Muscle of leg (tissue), 9 donors: ENCODE data around the gene PIK3R6. TPM values are rescaled to one million over a fixed set of nuclear protein-coding genes. Genes with fewer than 3 reads are reported as not detected.

Experiments used
- polyA plus RNA-seq, 8 donors: library from polyadenylated mRNA; unstranded; fragments of 120-200 nt; gene quantifications; one replicate each; pipeline versions ENCODE4 v1.2.1 to v1.2.3, GENCODE V29; 2013; ENCODE audit warnings: inconsistent platforms in 1 of 8, low replicate concordance in 1 of 8; ENCODE audit not compliant: insufficient read length in 8 of 8, insufficient read depth in 1 of 8
- total RNA-seq: library from RNA; stranded (reverse); fragments of 120-200 nt; gene quantifications from one replicate; pipeline ENCODE4 v1.2.4, GENCODE V29; 2013

PIK3R6 gene
- total and polyA plus RNA-seq, 9 donors = 1.5 to 6.5 (median 4.9) TPM

Other genes starting within 250 kb of the PIK3R6 start
- 57.6 TPM for gene MYH10, start 236.9 kb downstream of the PIK3R6 start, total RNA-seq
- gene MYH10, start 236.9 kb downstream of the PIK3R6 start, polyA plus RNA-seq = 10 to 100 TPM; 44.2 to 92.6 (median 73.2) TPM
- not detected for gene CCDC42, start 122.8 kb downstream of the PIK3R6 start, total RNA-seq
- under 1 TPM in 1 of 8 donors, not detected in 7; 0.20 TPM for gene CCDC42, start 122.8 kb downstream of the PIK3R6 start, polyA plus RNA-seq
- gene SPDYE4, start 109.1 kb downstream of the PIK3R6 start, total RNA-seq = not detected
- gene SPDYE4, start 109.1 kb downstream of the PIK3R6 start, polyA plus RNA-seq = under 1 TPM in 1 of 8 donors, not detected in 7; 0.49 TPM
- gene MFSD6L, start 68.3 kb downstream of the PIK3R6 start, total RNA-seq = 0.27 TPM
- 1 to 10 TPM in 1 of 8 donors, under 1 TPM in 7; 0.23 to 1.1 (median 0.36) TPM for gene MFSD6L, start 68.3 kb downstream of the PIK3R6 start, polyA plus RNA-seq
- gene PIK3R5, start 98.0 kb upstream of the PIK3R6 start, total RNA-seq = 1.1 TPM
- gene PIK3R5, start 98.0 kb upstream of the PIK3R6 start, polyA plus RNA-seq = 1 to 10 TPM in 7 of 8 donors, under 1 TPM in 1; 0.93 to 2.0 (median 1.4) TPM
- gene NTN1, start 153.8 kb upstream of the PIK3R6 start, total RNA-seq = 7.7 TPM
- 10 to 100 TPM in 2 of 8 donors, 1 to 10 TPM in 6; 3.5 to 14.4 (median 5.5) TPM for gene NTN1, start 153.8 kb upstream of the PIK3R6 start, polyA plus RNA-seq